ENCODE results near the gene PPP2R5C.
"Not testable (repeated sequence)": the region's sequence is repeated elsewhere in the genome, so short reads cannot be mapped to it uniquely, and the experiment has no call there.

PPP2R5C gene

GRCh38 chr14:101783260-101784016, 21.9 kb downstream of the PPP2R5C start:
- DNase-seq = no peak

GRCh38 chr14:101784631-101785030, 23.1 kb downstream of the PPP2R5C start:
- no peak for DNase-seq

- no peak for DNase-seq
Measured at GRCh38 chr14:101788016-101788635, 26.6 kb downstream of the PPP2R5C start.

GRCh38 chr14:101789222-101789621, 27.7 kb downstream of the PPP2R5C start:
- DNase-seq = no peak

GRCh38 chr14:101790232-101790631, 28.7 kb downstream of the PPP2R5C start:
- DNase-seq = no peak

- no peak for DNase-seq
Measured at GRCh38 chr14:101791919-101792572, 30.5 kb downstream of the PPP2R5C start.

- no peak for DNase-seq
Measured at GRCh38 chr14:101796016-101796415, 34.5 kb downstream of the PPP2R5C start.

GRCh38 chr14:101796479-101796878, 35.0 kb downstream of the PPP2R5C start:
- no peak for DNase-seq

GRCh38 chr14:101797856-101798255, 36.3 kb downstream of the PPP2R5C start:
- DNase-seq = no peak

- DNase-seq = not testable (repeated sequence)
Measured at GRCh38 chr14:101804373-101804772, 42.9 kb downstream of the PPP2R5C start.

GRCh38 chr14:101806252-101806651, 44.7 kb downstream of the PPP2R5C start:
- DNase-seq = not testable (repeated sequence)

- DNase-seq = no peak
Measured at GRCh38 chr14:101808020-101808641, 46.6 kb downstream of the PPP2R5C start.

- DNase-seq = no peak
Measured at GRCh38 chr14:101808894-101809670, 47.6 kb downstream of the PPP2R5C start.

- peak; percentile 81 for DNase-seq
Measured at GRCh38 chr14:101809671-101810514, 48.4 kb downstream of the PPP2R5C start.

GRCh38 chr14:101810897-101811621, 49.5 kb downstream of the PPP2R5C start:
- no peak for DNase-seq

- no peak for DNase-seq
Measured at GRCh38 chr14:101812071-101812470, 50.6 kb downstream of the PPP2R5C start.

- no peak for DNase-seq
Measured at GRCh38 chr14:101813171-101813759, 51.8 kb downstream of the PPP2R5C start.

GRCh38 chr14:101813833-101814232, 52.3 kb downstream of the PPP2R5C start:
- no peak for DNase-seq

GRCh38 chr14:101814934-101815333, 53.4 kb downstream of the PPP2R5C start:
- no peak for DNase-seq

GRCh38 chr14:101815994-101816393, 54.5 kb downstream of the PPP2R5C start:
- no peak for DNase-seq
